ENCODE data around the gene FZD8.

Gene FZD8

GRCh38 chr10:35652824-35653223 lies 10.7 kb upstream of the FZD8 start:
- H3K4me3 ChIP-seq (ENCODE audit: low read length): no peak overlapping the region
- DNase-seq (ENCODE audit: low read depth): no peak
- TF ChIP-seq CTCF (conservative IDR thresholded peaks at IDR 0.05; ENCODE audit: low read length): no peak

- no peak for TF ChIP-seq CTCF (conservative IDR thresholded peaks at IDR 0.05; ENCODE audit: low read length)
- no peak for DNase-seq (ENCODE audit: low read depth)
- no peak overlapping the region for H3K4me3 ChIP-seq (ENCODE audit: low read length)
These were observed 8.8 kb upstream of the FZD8 start for GRCh38 chr10:35650894-35651293.

- TF ChIP-seq CTCF (conservative IDR thresholded peaks at IDR 0.05; ENCODE audit: low read length): no peak
- DNase-seq (ENCODE audit: low read depth): peak; percentile 16
- peak overlapping the region; percentile 78 for H3K4me3 ChIP-seq (ENCODE audit: low read length)
These were observed 2.2 kb upstream of the FZD8 start for GRCh38 chr10:35644050-35644950.

GRCh38 chr10:35643151-35644049 lies 1.3 kb upstream of the FZD8 start:
- no peak for TF ChIP-seq CTCF (conservative IDR thresholded peaks at IDR 0.05; ENCODE audit: low read length)
- H3K4me3 ChIP-seq (ENCODE audit: low read length): peak overlapping the region; percentile 78

GRCh38 chr10:35642793-35643114 lies 658 bp upstream of the FZD8 start:
- TF ChIP-seq CTCF (conservative IDR thresholded peaks at IDR 0.05; ENCODE audit: low read length): no peak
- DNase-seq (ENCODE audit: low read depth): no peak
- H3K4me3 ChIP-seq (ENCODE audit: low read length): peak overlapping the region; percentile 78

More at GRCh38 chr10:35643151-35644049, 1.3 kb upstream of the FZD8 start:
- DNase-seq (ENCODE audit: low read depth): peak; percentile 63

- DNase-seq (ENCODE audit: low read depth): peak; percentile 53
- peak overlapping the region; percentile 78 for H3K4me3 ChIP-seq (ENCODE audit: low read length)
- no peak for TF ChIP-seq CTCF (conservative IDR thresholded peaks at IDR 0.05; ENCODE audit: low read length)
These were observed 441 bp downstream of the FZD8 start for GRCh38 chr10:35641676-35642034.
